ENCODE data around the gene MYH15. TPM values are rescaled to one million over a fixed set of nuclear protein-coding genes. Genes with fewer than 3 reads are reported as not detected.

MYH15 gene
- total RNA-seq, 4 donors from 2014 or later, result 0.18 to 0.38 TPM; not detected in 2

GRCh38 chr3:108403686-108404345 is 106.6 kb downstream of the MYH15 start:
- peak overlapping the region in 2 of 4 donors; percentile 8 to 40 for H3K27ac ChIP-seq
- TF ChIP-seq POLR2A (IDR thresholded peaks at IDR 0.05) (no peak), CTCF (IDR thresholded peaks at IDR 0.05) (no peak)
- H3K9me3 ChIP-seq, result no peaks in the 10 kb centered on the region
- no peak for DNase-seq
- H3K36me3 ChIP-seq, result no peaks in the 10 kb centered on the region
- no peak overlapping the region for H3K4me3 ChIP-seq
- H3K4me1 ChIP-seq, result peaks cover 0 to 25% (median 0%) of the 10 kb centered on the region in 4 donors
- no peaks in the 10 kb centered on the region for H3K27me3 ChIP-seq

DNA sequence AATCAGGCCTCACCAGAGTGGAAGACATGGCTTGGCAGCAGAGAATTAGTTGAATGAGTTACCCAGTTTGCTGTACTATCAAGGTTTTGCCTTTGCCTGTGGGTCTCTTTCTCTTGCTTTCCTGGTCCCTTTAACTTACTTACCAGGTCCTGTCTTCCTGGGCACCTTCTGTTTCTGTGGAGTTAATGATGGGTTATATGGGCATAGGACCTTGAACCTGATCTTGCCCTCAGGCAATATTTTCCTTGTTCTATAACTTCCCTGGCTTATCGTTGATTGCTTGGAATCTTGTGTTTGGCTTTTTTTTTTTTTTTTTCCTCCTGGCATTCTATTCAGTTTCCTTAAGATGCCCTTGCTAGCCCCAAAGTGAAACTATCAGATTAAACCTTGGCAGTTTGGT is 107.2 kb downstream of the MYH15 start:
- Histone ChIP-seq H3K4me1 (peaks cover 0 to 18% (median 0%) of the 10 kb centered on the region in 4 donors), H3K36me3 (no peaks in the 10 kb centered on the region), H3K27ac (peak overlapping the region in 2 of 4 donors; percentile 36 to 53), H3K9me3 (no peaks in the 10 kb centered on the region), H3K27me3 (no peaks in the 10 kb centered on the region), H3K4me3 (no peak overlapping the region)
- TF ChIP-seq POLR2A (IDR thresholded peaks at IDR 0.05), result no peak
- TF ChIP-seq CTCF (IDR thresholded peaks at IDR 0.05), result no peak
- no peak for DNase-seq

- no peak for DNase-seq
- Histone ChIP-seq H3K27me3 (no peaks in the 10 kb centered on the region), H3K4me1 (peaks cover 0 to 12% (median 0%) of the 10 kb centered on the region in 4 donors), H3K4me3 (no peak overlapping the region), H3K27ac (no peak overlapping the region), H3K36me3 (no peaks in the 10 kb centered on the region), H3K9me3 (no peaks in the 10 kb centered on the region)
- TF ChIP-seq CTCF (IDR thresholded peaks at IDR 0.05) (no peak), POLR2A (IDR thresholded peaks at IDR 0.05) (no peak)
Observed at GRCh38 chr3:108401836-108402235, 108.6 kb downstream of the MYH15 start.

GRCh38 chr3:108398510-108398909 is 111.9 kb downstream of the MYH15 start:
- Histone ChIP-seq H3K27me3 (no peaks in the 10 kb centered on the region), H3K9me3 (no peaks in the 10 kb centered on the region), H3K36me3 (no peaks in the 10 kb centered on the region), H3K4me3 (no peak overlapping the region), H3K4me1 (peaks cover 0 to 2% (median 0%) of the 10 kb centered on the region in 4 donors), H3K27ac (no peak overlapping the region)
- TF ChIP-seq CTCF (IDR thresholded peaks at IDR 0.05) (no peak), POLR2A (IDR thresholded peaks at IDR 0.05) (no peak)
- no peak for DNase-seq

DNA sequence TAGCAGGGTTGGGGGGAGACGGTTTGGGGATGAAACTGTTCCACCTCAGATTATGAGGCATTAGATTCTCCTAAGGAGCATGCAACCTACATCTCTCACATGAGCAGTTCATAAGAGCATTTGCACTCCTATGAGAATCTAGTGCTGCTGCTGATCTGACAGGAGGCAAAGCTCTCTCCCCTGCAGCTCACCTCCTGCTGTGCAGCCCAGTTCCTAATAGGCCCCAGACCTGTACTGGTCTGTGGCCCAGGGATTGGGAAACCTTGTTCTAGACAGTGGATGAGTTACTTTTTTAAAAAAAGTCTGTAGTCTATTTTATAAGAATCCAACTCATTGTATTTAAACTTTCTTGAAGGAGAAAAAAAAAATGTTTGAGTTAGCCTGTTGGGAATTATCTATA is 114.1 kb downstream of the MYH15 start:
- Histone ChIP-seq H3K4me3 (no peak overlapping the region), H3K4me1 (no peaks in the 10 kb centered on the region), H3K27me3 (no peaks in the 10 kb centered on the region), H3K36me3 (no peaks in the 10 kb centered on the region), H3K27ac (no peak overlapping the region), H3K9me3 (no peaks in the 10 kb centered on the region)
- no peak for TF ChIP-seq CTCF (IDR thresholded peaks at IDR 0.05)
- no peak for TF ChIP-seq POLR2A (IDR thresholded peaks at IDR 0.05)
- no peak for DNase-seq

All from Peyer's patch (tissue), 4 donors.